ENCODE results near the gene LCLAT1. TPM values are rescaled to one million over a fixed set of nuclear protein-coding genes. Genes with fewer than 3 reads are reported as not detected.

The LCLAT1 gene
- total RNA-seq, 1 donor from 2014 or later, result 8.2 TPM

- DNase-seq (ENCODE audit: low spot score) (no peak), ATAC-seq (no peak)
- intact Hi-C loops (cut with DNase I), result no loop called here
Measured at GRCh38 chr2:30677861-30678385, 230.9 kb downstream of the LCLAT1 start.

- no peak for DNase-seq (ENCODE audit: low spot score)
- ATAC-seq, result no peak
- intact Hi-C loops (cut with DNase I), result no loop called here
Measured at GRCh38 chr2:30678410-30679137, 231.5 kb downstream of the LCLAT1 start.

- intact Hi-C loops (cut with DNase I), result no loop called here
- DNase-seq (ENCODE audit: low spot score), result no peak
- ATAC-seq, result no peak
Measured at GRCh38 chr2:30679426-30680088, 232.5 kb downstream of the LCLAT1 start.

GRCh38 chr2:30680121-30680520 is 233.1 kb downstream of the LCLAT1 start:
- intact Hi-C loops (cut with DNase I), result no loop called here
- no peak for DNase-seq (ENCODE audit: low spot score)
- ATAC-seq, result no peak

- ATAC-seq (no peak), DNase-seq (ENCODE audit: low spot score) (no peak)
- intact Hi-C loops (cut with DNase I), result no loop called here
Measured at GRCh38 chr2:30681022-30681421, 234.0 kb downstream of the LCLAT1 start.

- intact Hi-C loops (cut with DNase I), result no loop called here
- ATAC-seq (no peak), DNase-seq (ENCODE audit: low spot score) (no peak)
Measured at GRCh38 chr2:30683236-30683956, 236.3 kb downstream of the LCLAT1 start.

GRCh38 chr2:30684026-30684425 is 237.0 kb downstream of the LCLAT1 start:
- ATAC-seq (no peak), DNase-seq (ENCODE audit: low spot score) (no peak)
- intact Hi-C loops (cut with DNase I), result no loop called here

- intact Hi-C loops (cut with DNase I), result no loop called here
- DNase-seq (ENCODE audit: low spot score), result no peak
- ATAC-seq, result no peak
Measured at GRCh38 chr2:30684516-30684915, 237.5 kb downstream of the LCLAT1 start.

GRCh38 chr2:30684996-30685395 is 237.9 kb downstream of the LCLAT1 start:
- intact Hi-C loops (cut with DNase I), result no loop called here
- ATAC-seq (no peak), DNase-seq (ENCODE audit: low spot score) (no peak)

- intact Hi-C loops (cut with DNase I), result no loop called here
- no peak for DNase-seq (ENCODE audit: low spot score)
- no peak for ATAC-seq
Measured at GRCh38 chr2:30686000-30686399, 239.0 kb downstream of the LCLAT1 start.

GRCh38 chr2:30686669-30687068 is 239.6 kb downstream of the LCLAT1 start:
- intact Hi-C loops (cut with DNase I), result no loop called here
- DNase-seq (ENCODE audit: low spot score) (no peak), ATAC-seq (no peak)

GRCh38 chr2:30688956-30689401 is 241.9 kb downstream of the LCLAT1 start:
- intact Hi-C loops (cut with DNase I), result no loop called here
- no peak for ATAC-seq
- DNase-seq (ENCODE audit: low spot score), result no peak

- intact Hi-C loops (cut with DNase I), result no loop called here
- ATAC-seq, result peak; percentile 11
- no peak for DNase-seq (ENCODE audit: low spot score)
Measured at GRCh38 chr2:30689496-30690125, 242.6 kb downstream of the LCLAT1 start.

GRCh38 chr2:30690126-30690561 is 243.1 kb downstream of the LCLAT1 start:
- DNase-seq (ENCODE audit: low spot score) (no peak), ATAC-seq (no peak)
- intact Hi-C loops (cut with DNase I), result no loop called here

- no peak for DNase-seq (ENCODE audit: low spot score)
- no peak for ATAC-seq
- intact Hi-C loops (cut with DNase I), result no loop called here
Measured at GRCh38 chr2:30691091-30691947, 244.3 kb downstream of the LCLAT1 start.

- DNase-seq (ENCODE audit: low spot score), result no peak
- intact Hi-C loops (cut with DNase I), result no loop called here
- ATAC-seq, result peak; percentile 37
Measured at GRCh38 chr2:30691948-30692828, 245.1 kb downstream of the LCLAT1 start.

GRCh38 chr2:30692829-30693275 is 245.8 kb downstream of the LCLAT1 start:
- DNase-seq (ENCODE audit: low spot score) (no peak), ATAC-seq (no peak)
- intact Hi-C loops (cut with DNase I), result no loop called here
